HG02885 (cell line): ENCODE data around the gene IGFL2.
A peak's percentile ranks its signal among the peaks of the same experiment; 100 is the strongest.
"Not testable (repeated sequence)": the region's sequence is repeated elsewhere in the genome, so short reads cannot be mapped to it uniquely, and the experiment has no call there.

Experiments used
- ATAC-seq: cut with Tn5 transposase; IDR thresholded peaks from one replicate; pipeline ENCODE4 v1.9.1; 2021; ENCODE audit warnings: mild to moderate bottlenecking; ENCODE audit not compliant: unreplicated experiment, poor library complexity

Gene IGFL2

DNA sequence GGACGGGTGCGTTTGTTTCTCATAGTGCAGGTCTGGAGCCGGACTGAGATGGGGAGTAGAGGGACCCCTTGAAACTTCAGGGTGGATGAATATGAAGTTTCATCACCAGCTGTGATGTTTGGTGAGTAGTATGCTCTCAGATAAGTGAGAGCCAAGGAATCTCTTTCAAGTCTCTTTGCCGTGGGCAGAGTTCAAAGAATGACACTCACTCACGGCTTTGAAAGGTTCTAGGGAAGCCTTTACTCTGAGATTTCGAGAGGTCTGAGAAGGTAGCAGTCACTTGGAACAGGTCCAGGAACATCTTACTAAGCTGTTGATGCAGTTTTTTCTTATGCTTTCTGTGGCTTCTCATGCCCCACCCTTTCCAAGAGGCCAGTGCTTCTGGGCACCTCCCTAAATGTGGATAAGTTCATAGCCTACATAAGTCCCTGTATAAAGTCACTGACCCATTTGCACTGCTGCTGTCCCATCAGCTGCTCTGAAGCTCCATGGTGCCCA is at the start of gene IGFL2:
TSS of gene IGFL2 (plus strand) at position 448 of the 498 bp plus-strand sequence. CDS start at position 489, 41 bp downstream.
- no peak for ATAC-seq

DNA sequence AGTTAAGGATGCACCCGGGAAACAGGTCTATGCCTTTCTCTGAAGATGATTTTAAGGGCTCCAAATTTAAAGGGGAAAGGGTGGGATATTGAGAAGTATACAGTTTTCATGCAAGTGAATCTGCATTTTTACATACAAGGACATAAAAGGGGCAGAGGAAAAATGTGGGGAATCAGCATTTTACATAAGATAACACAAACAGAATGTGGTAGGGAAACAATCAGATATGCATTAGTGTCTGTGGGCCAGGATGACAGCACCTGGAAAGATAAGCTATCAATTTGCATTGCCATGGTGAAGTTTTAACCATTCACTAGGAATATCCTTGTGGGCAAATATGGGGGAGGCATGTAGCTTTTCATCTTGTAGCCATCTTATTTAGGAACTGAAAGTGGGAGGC is 47.7 kb upstream of the IGFL2 start:
- ATAC-seq, result no peak

DNA sequence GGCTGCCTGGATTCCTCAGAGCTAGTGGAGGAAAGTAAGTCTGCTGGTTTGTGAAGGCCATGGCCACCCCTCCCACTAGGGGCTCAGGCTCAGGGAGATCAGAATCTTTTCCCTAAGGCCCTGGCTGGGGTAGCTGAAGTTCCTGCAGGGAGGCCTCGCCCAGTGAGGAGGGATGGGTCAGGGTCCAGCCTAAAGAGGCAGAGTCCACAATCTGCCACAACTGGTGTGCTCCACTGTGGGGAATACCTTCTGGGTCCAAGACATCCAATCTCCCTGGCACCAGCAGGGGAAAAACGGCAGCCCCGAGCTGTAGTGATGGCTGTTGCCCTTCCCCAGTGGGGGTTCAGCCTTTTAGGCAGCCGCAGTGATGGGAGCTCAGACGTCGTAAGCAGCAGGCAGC is 46.7 kb upstream of the IGFL2 start:
- no peak for ATAC-seq

DNA sequence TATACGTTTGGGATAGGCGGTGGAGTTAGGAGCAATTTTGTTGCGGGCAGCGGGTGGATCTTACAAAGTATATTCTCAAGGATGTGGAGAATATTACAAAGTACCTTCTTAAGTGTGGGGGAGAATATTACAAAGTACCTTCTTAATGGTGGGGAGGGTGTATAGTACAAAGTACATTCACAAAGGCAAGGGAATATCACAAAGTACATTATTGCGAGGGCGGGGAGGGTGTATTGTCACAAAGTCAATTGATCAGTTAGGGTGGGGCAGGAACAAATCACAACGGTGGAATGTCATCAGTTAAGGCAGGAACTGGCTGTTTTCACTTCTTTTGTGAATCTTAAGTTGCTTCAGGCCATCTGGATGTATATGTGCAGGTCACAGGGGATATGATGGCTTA is 45.7 kb upstream of the IGFL2 start:
- not testable (repeated sequence) for ATAC-seq

DNA sequence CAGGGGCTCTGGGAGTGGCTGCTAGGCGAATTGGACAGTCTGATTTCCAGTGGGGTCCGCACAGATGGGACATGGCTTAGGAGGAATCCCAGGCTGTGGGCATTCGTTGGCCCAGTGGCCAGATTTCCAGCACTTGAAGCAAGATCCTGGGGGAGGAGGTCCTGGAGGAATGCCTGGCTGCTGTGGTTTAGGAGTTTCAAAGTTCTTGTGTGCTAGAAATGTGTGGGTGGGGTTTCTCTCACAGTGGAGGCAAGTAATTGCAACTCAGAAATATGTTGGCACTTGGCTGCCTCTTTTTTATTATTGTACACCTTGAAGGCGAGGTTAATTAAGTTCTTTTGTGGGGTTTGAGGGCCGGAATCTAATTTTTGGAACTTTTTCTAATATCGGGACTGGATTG is 40.7 kb upstream of the IGFL2 start:
- no peak for ATAC-seq

DNA sequence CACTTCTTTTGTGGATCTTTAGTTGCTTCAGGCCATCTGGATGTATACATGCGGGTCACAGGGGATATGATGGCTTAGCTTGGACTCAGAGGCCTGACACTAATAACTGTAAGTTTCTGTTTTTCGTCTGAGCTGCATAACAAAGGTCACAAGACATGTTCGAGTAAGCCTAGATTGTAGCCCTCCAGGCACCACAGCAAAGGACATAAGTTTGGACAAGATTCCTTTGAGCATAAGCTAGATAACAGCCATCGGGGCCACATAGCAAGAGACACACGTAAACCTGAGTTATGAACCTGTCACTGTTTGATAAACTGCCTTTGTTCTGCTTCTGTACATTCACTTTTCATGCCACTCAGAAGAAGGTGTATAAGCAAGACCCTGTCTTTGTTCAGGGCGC is 38.2 kb upstream of the IGFL2 start:
- ATAC-seq, result no peak

DNA sequence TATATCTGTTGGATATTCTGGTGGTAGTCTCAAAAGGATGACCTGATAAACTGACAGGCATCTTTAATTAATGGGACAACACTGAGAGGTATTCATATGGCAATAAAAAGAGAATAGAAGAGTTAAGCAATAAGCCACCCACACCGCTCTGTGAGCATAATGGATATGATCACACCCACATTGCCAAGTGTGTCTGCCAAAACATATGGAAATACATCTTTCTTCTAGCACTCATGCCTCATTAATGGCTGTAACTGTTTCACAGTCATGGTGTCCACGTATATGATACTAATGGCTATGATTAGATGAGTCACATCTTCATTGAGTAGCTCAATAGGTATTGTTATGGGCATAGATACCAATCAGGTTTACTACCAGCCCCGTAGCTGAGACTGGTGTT is 36.7 kb upstream of the IGFL2 start:
- no peak for ATAC-seq

DNA sequence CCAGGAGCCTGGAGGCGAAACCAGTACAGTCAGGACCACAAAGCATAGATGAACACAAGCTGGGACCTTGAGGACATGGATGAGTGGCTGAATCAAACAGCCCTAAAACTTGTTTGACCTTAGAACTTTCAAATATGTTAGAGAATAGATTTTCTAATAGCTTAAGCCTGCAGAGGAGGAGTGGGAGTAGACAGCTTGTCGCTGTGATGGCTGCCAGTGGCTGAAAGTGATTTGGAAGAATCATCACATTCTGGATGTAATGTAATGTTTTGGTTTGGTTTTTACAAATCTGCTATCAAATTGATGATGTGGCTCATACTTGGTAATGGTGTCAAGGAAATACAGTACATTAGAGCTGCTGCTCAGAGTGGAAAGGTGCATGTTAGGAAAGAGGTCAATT is 35.5 kb upstream of the IGFL2 start:
- no peak for ATAC-seq

DNA sequence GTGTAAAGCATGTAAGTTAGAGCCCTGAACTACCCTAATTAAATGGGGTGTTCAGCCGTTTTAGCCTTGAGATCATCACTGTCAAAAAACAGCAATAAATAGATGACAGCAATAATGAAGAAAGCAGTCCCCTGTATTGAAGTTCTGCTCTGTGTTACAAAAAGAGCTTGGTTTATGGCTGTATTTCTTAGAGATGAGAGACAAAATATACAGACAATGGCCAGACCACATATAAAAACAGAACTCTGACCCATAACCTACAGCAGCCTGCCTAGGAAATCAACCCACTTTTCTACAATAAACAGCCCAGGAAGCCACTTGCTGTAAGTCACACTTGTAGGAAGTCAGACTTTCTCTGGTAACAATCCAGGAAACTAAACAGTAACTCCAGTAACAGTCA is 34.3 kb upstream of the IGFL2 start:
- no peak for ATAC-seq

DNA sequence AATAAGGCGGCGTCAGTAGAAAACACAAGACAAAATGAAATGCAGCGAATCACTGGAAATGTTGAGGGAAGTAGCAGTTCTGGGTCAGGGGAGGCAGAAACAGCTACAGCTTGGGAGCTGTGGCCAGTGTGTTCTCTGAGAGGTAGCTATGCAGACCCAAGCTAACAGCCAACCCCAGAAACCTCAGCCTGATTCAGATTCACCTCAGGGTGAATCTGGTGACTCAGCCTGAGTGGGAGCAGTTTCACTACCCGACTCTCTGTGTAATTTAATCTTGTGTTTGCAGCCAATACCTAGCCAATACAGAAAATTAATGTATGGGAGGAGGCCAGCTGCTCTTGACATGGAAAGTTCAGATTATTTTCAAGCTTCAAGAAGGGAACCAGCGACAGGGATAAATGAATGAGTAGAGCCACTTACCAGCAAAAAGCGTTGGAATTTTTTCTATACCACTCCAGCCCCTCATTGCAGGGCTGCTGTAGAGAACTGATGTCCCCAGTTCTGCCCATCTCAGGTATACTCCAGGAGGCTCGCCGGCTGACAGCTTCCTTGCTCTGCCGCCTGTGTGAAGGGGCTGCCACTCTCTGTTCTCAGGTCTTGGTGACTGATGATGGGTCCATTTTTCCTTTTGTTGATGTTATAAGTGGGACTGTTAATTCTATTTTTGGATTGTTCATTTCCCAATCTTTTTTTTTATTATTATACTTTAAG is 32.5 kb upstream of the IGFL2 start:
- peak; percentile 73 for ATAC-seq

DNA sequence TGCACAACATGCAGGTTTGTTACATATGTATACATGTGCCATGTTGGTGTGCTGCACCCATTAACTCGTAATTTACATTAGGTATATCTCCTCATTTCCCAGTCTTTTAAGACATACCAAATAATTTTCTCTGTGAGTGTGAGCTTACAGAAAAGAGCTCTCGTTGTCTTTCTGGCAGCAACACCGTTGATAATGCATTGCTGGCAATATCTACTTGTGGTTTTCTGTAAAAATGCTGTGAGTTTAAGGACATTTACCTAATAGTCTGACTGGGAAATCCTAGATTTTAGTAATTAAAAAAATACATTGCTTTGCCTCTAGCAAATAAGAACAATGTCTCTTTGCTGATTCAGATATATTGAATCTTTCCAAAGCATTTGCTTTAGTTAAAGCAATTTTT is 31.9 kb upstream of the IGFL2 start:
- no peak for ATAC-seq

DNA sequence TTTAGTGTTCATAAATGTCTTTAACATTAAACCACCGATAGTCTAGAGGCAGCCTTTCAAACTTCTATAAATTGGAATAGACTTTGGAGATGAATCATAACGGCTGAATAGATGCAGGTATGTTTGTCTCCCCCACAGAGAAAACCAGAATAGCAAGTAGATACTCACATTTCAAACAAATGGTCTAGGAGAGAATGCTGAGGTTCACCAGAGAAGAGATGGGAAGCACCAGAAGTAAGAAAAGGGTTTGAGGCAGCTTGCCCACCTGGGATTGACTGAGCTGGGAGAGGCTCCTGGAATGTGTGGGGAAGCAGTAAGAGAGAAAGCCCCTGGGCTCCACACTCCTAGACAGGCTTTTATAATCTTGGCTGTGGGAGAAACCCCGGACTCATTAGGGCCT is 29.9 kb upstream of the IGFL2 start:
- no peak for ATAC-seq

DNA sequence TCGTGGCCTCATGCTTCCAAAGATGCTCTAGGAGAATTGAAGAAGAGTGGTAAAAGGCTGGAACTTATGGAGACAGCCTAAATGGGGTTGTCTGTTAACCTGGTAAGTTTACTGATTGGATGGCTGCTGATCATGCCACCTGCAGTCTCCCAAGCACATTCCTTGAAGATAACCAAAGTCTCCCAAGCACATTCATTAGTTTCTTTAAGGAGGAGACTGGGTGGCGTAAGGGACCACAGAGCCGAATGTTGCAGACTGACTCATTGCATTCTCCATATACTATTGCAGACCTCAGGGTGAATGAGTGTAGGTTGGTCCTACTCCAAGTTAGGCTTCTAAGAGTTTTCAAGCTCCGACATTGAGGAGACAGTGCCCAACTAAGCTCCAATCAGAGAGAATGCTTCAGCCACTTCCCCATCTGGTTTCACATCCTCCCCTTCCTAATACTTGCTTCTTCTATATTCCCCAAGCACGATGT is 23.4 kb upstream of the IGFL2 start, which contains the start of gene IGFL3:
TSS of gene IGFL3 (minus strand) at position 51 of the 478 bp plus-strand sequence. CDS start at position 12, 39 bp downstream.
- no peak for ATAC-seq

DNA sequence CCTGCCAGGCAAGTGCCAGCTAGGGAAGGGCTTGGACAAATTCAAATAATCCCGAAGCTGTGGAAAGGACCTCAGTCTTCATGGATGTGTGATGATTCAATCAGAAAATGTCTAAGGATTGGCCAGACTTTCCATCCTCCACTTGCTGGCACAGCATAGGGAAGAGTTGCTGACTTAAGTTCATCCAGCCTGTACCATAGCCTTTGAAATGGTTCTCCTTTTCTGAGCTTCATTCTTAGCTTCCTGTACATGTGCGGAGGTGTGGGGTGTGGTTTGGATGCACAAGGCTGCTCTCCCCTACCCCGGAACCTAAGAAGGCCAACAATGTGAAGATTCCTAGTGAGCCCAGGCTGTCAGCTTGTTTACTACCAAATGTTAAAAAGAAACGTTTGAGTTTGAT is 22.6 kb upstream of the IGFL2 start:
- ATAC-seq, result no peak

DNA sequence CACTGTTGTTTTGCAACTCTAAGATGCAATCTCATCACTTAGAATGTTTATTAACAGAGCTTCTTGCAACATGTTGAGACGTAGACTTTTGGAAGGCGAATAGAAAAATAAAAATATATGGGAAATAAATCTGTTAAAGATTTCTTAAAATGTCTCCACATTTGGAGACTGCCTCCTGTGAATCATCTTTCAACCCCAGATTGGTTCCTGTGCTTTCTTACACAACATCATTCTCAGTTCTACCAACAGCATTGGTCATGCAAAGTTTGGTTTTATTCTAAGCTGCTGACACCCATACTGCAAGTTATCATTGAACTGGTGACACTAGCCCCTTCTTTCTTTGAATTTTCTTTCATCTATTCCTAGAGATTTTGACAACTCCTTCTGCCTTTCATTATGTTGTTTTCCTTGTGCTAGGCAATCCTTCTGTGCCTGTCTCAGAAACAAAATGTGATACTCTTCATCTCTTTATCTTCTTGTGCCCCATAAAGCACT is 21.9 kb upstream of the IGFL2 start:
- no peak for ATAC-seq

DNA sequence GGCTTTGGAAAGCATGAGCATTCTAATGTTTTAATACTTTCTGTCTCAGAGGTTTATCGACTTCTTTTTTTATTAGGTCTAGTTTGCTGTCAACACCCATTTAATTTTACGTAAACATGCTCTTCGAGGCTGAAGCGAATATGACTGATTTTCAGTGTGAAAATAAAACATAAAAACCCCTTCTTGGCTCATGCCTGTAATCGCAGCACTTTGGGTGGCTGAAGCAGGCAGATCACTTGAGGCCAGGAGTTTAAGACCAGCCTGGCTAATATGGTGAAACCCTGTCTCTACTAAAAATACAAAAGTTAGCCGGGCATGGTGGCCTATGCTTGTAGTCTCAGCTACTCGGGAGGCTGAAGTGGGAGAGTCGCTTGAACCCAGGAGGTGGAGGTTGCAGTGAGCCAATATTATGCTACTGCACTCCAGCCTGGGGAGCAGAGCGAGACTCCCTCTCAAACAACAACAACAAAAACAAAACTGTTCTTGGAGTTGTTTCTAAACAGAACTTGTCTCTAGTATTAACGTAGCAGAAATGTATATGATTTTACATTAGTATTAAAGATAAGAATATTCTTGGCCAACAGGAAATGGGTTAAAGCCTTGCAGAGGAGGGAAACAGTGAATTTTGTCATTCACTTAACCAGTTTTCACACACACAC is 16.4 kb upstream of the IGFL2 start:
- ATAC-seq, result no peak

DNA sequence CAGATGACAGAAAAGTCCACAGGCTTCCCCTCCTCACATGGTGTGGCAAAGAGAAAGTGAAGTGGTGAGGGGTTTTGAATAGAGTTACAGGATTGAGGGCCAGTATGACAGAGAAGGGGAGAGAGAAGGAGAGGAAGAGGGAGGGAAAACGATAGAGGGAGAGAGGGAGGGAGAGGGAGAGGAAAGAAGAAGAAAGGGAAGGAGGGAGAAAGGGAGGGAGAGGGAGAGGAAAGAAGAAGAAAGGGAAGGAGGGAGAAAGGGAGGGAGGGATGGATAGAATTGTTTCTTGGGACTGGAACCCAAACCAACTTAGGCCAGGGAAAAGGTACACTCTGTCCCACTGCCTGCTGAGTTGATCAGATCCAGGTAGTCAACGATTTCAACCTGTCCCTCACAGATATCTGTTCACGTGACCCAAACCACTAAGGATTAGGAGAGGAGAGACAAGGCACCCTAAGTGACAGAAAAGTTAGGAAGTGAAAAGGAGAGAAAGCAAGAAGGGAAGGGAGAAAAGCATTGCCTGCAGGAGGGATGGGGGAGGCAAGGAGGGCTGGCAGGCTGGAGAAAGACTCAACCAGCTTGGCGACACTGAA is 15.4 kb upstream of the IGFL2 start:
- no peak for ATAC-seq

DNA sequence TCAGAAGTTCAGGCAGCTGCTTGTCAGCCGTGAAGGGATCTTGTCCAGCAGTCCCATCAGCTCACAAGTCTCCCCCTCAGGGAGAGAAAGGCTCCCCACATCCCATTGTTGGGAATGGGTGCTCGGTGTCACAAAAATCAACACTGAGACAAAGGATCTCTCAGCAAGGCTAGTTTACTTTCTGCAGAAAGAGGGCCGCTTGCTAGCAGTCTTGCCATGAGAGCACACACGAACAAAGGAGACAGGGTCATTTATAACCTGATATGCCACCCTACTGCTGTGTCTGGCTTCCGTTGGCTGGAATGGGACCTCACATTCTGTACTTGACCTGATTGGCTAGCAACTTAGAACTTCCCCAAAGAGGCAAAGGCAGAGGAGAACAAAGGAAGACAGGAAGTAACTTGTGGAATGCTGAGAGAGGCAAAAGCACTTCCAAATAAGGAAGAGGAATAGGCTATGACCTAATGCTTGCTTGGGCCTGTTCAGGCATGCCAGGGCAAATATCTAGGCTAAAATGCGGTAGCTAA is 14.9 kb upstream of the IGFL2 start:
- no peak for ATAC-seq

DNA sequence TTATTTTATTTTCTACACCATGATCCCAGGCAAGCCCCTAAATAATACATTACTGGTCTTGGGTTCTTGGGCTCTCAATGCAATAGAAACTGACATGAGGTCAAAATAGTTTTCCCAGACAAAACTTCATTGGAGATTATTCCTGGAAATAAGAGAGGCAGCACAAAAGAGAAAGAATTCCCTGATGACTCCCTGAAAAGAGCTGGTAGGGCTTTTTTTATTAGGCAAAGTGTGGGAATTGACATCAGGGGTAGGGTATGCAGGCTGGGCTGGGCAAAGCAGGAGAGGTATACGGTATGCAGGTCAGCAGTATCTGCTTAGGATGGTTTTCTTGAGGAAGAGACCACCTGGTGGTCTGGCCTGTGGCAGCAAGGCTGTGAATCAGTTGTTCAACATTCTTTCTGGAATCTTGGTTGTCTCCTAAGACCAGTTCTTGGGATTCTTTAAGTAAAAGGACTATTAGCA is 14.2 kb upstream of the IGFL2 start:
- ATAC-seq, result no peak

DNA sequence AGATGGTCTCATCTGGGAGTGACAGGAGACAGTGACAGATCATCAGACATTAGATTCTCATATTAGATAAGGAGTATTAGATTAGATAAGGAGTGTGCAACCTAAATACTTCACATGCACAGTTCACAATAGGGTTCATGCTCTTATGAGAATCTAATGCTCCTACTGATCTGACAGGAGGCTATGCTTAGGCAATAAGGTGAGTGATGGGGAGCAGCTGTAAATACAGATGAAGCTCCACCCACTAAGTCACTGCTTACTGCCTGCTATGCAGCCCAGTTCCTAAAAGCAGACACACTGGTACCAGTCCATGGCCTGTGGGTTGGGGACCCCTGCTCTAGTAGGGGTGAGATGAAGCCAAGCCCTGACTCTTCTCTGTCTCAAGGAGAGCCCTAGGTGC is 13.5 kb upstream of the IGFL2 start:
- ATAC-seq, result no peak
